Fibroblast of lung (primary cell): ENCODE results near the gene PRMT7. TPM values are rescaled to one million over a fixed set of nuclear protein-coding genes. Genes with fewer than 3 reads are reported as not detected.

Experiments used
- DNase-seq, 2 donors: peaks; one replicate each; pipeline versions ENCODE4 v3.0.0 to v3.0.0-alpha.2; 2010; ENCODE audit warnings: low read depth in 2 of 2
- H2AFZ ChIP-seq: 2 replicates; pipeline ENCODE4 v1.5.1; 2012; ENCODE audit warnings: low read length, control low read depth, inconsistent platforms
- H3K27ac ChIP-seq: 2 replicates; pipeline ENCODE4 v1.5.1; 2011; ENCODE audit warnings: low read length, control low read depth; ENCODE audit not compliant: insufficient read depth
- H3K27me3 ChIP-seq: 2 replicates; pipeline ENCODE4 v1.5.1; 2011; ENCODE audit warnings: mild to moderate bottlenecking, low read length; ENCODE audit not compliant: control insufficient read depth, insufficient read depth
- H3K36me3 ChIP-seq: 2 replicates; pipeline ENCODE4 v1.5.1; 2011; ENCODE audit warnings: low read length; ENCODE audit not compliant: control insufficient read depth, insufficient read depth
- H3K4me1 ChIP-seq: 2 replicates; pipeline ENCODE4 v1.5.1; 2011; ENCODE audit warnings: low read length; ENCODE audit not compliant: control insufficient read depth, insufficient read depth; ENCODE audit errors: extremely low read depth
- H3K4me2 ChIP-seq: 2 replicates; pipeline ENCODE4 v1.5.1; 2011; ENCODE audit warnings: low read length, control low read depth; ENCODE audit not compliant: insufficient read depth; ENCODE audit errors: extremely low read depth
- H3K4me3 ChIP-seq, 4 experiments: fragments of 200-600 bp in 1 of 4; sonication (generic) in 1 of 4; replicated peaks in 1 of 4; 2 replicates each; pipeline ENCODE4 v1.5.1; 2011 to 2016; ENCODE audit warnings: low read length in 4 of 4, low read depth in 3 of 4, mild to moderate bottlenecking in 3 of 4, control low read depth in 2 of 4, inconsistent platforms in 1 of 4, mixed read lengths in 1 of 4; ENCODE audit not compliant: insufficient read depth in 1 of 4; ENCODE audit errors: control extremely low read depth in 1 of 4
- H3K79me2 ChIP-seq: 2 replicates; pipeline ENCODE4 v1.5.1; 2012; ENCODE audit warnings: mild to moderate bottlenecking, low read length, inconsistent platforms; ENCODE audit not compliant: control insufficient read depth, insufficient read depth
- H3K9ac ChIP-seq: 2 replicates; pipeline ENCODE4 v1.5.1; 2011; ENCODE audit warnings: mild to moderate bottlenecking, low read length, control low read depth; ENCODE audit not compliant: insufficient read depth
- H3K9me3 ChIP-seq: 2 replicates; pipeline ENCODE4 v1.5.1; 2012; ENCODE audit warnings: low read depth, low read length; ENCODE audit not compliant: control insufficient read depth, insufficient read depth
- H4K20me1 ChIP-seq: 2 replicates; pipeline ENCODE4 v1.5.1; 2011; ENCODE audit warnings: low read length; ENCODE audit not compliant: control insufficient read depth, insufficient read depth; ENCODE audit errors: extremely low read depth
- EZH2 ChIP-seq: IDR thresholded peaks from 2 replicates; pipeline ENCODE4 v1.5.1; 2012; ENCODE audit warnings: low read length, control low read depth, mild to moderate bottlenecking; ENCODE audit errors: missing control alignments
- polyA plus RNA-seq, 2 donors: library from polyadenylated mRNA; depleted of rRNA in 1 of 2; stranded (reverse) in 1 of 2; unstranded in 1 of 2; fragments of >200 nt; gene quantifications; 2 replicates each; pipeline ENCODE4 v1.2.1, GENCODE V29; 2011 to 2012; ENCODE audit warnings: missing spikeins in 1 of 2
- total RNA-seq: library from RNA; depleted of rRNA; stranded (reverse); fragments of >200 nt; gene quantifications from 2 replicates; pipeline ENCODE4 v1.2.1, GENCODE V29; 2014
- TF ChIP-seq, protein P1 (sequence below), 2 donors: IDR thresholded peaks in 1 of 2; conservative IDR thresholded peaks in 1 of 2; 1 replicate in 1 of 2; 2 replicates in 1 of 2; pipeline ENCODE4 v1.5.1; 2011 to 2012; ENCODE audit warnings: low read length in 2 of 2, control low read depth in 1 of 2, inconsistent platforms in 1 of 2, low read depth in 1 of 2, mild to moderate bottlenecking in 1 of 2

PRMT7 gene
- total and polyA plus RNA-seq, 2 donors (not counting 1 experiment from before 2014, with no cell fraction given), result 24.0 to 39.3 TPM

DNA sequence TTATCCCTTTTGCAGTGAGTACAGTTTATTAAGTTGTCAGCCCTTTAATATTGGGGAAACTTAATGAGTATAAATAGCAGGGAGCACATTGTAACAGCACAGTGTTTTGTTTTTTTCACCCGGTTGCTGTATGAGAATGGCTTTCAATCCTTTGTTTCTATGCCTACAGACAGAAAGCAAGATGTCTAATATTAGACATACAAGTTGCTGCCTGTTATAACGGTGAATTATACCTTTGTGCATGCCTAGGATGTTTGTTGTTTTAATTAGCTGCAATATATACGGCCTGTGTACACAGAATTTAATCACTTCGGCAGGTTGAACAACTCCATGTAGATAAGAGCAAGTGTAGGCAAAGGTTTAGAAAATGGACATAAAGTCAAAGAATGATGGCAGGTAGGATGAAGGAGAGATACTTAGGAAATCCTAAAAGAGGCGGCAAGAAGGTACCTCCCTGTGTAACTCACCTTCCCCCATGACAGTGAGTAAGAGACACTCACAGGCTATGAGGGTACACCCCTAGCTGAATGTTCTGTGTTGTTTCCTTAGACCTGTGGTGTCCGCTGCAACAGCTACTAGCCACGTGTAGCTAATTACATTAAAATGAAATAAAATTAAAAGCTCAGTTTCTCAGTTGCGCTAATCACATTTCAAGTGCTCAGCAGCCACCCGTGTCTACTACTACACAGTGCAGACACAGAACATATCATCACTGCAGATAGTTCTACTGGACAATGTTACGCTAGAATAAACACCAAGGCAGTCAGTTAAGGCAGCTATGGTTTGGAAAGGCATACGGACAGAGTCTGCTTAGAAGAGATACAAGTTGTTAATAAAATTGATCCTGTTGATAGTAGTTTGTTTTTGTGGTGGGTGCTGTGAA lies 11.0 kb upstream of the PRMT7 start:
- no peak overlapping the region for H2AFZ ChIP-seq
- H3K27me3 ChIP-seq, result no peaks in the 10 kb centered on the region
- H3K36me3 ChIP-seq, result peaks cover 29% of the 10 kb centered on the region
- H3K9me3 ChIP-seq, result no peaks in the 10 kb centered on the region
- no peak for DNase-seq
- H3K79me2 ChIP-seq, result no peaks in the 10 kb centered on the region
- H3K4me3 ChIP-seq, result no peak overlapping the region
- TF ChIP-seq, protein P1, sequence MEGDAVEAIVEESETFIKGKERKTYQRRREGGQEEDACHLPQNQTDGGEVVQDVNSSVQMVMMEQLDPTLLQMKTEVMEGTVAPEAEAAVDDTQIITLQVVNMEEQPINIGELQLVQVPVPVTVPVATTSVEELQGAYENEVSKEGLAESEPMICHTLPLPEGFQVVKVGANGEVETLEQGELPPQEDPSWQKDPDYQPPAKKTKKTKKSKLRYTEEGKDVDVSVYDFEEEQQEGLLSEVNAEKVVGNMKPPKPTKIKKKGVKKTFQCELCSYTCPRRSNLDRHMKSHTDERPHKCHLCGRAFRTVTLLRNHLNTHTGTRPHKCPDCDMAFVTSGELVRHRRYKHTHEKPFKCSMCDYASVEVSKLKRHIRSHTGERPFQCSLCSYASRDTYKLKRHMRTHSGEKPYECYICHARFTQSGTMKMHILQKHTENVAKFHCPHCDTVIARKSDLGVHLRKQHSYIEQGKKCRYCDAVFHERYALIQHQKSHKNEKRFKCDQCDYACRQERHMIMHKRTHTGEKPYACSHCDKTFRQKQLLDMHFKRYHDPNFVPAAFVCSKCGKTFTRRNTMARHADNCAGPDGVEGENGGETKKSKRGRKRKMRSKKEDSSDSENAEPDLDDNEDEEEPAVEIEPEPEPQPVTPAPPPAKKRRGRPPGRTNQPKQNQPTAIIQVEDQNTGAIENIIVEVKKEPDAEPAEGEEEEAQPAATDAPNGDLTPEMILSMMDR (conservative IDR thresholded peaks at IDR 0.05 in 1 of 2, IDR thresholded peaks at IDR 0.05 in 1 of 2; ENCODE audit: low read depth in 1 of 2, low read length in 2 of 2), result no peak
- TF ChIP-seq EZH2, result no peak
- no peak overlapping the region for H3K9ac ChIP-seq
- peak overlapping the region; percentile 30 for H3K27ac ChIP-seq
- H4K20me1 ChIP-seq, result no peaks in the 10 kb centered on the region
- no peak overlapping the region for H3K4me2 ChIP-seq
- H3K4me1 ChIP-seq, result peaks cover 17% of the 10 kb centered on the region

DNA sequence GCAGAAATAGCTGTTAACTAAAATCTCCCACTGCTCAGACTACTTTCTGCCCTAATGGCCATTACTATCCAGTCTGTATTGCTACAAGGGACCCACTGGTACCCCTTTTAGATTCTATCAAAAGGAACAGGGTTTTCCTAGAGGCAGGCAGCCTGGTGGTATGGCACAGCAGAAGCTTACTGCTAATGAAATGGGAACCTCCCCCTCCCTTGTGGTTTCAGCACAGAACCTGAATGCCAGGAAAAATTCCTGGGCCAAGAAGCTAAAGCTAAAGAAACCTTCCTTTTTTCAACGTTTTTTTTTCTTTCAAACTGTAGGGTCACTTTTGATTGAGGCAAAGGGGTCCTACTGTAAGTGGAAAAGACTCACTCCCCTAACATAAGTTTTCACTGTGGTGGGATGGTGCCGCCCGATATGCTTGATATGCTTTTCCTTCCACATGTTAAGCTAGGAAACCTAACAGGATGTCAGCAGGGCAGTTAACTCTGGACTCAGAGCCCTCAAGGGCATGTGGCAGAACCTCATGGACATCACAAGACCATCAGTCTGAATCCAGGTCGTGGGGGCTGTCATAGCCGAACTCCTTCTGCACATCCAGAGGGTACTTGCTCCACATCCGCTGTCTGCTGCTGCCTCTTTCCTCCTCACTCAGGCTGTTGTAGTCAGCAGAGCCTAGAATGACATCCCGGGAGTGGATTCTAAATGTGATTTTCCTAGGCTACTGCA lies 9.9 kb upstream of the PRMT7 start:
- Histone ChIP-seq H3K27me3 (no peaks in the 10 kb centered on the region), H3K79me2 (no peaks in the 10 kb centered on the region), H3K4me3 (no peak overlapping the region), H2AFZ (no peak overlapping the region), H3K4me1 (peaks cover 17% of the 10 kb centered on the region), H3K4me2 (no peak overlapping the region), H3K9me3 (no peaks in the 10 kb centered on the region), H3K27ac (no peak overlapping the region), H3K9ac (no peak overlapping the region), H3K36me3 (peaks cover 27% of the 10 kb centered on the region), H4K20me1 (no peaks in the 10 kb centered on the region)
- TF ChIP-seq, protein P1 (conservative IDR thresholded peaks at IDR 0.05 in 1 of 2, IDR thresholded peaks at IDR 0.05 in 1 of 2; ENCODE audit: low read depth in 1 of 2, low read length in 2 of 2), result no peak
- no peak for TF ChIP-seq EZH2
- DNase-seq, result peak in 1 of 2 donors; percentile 43

DNA sequence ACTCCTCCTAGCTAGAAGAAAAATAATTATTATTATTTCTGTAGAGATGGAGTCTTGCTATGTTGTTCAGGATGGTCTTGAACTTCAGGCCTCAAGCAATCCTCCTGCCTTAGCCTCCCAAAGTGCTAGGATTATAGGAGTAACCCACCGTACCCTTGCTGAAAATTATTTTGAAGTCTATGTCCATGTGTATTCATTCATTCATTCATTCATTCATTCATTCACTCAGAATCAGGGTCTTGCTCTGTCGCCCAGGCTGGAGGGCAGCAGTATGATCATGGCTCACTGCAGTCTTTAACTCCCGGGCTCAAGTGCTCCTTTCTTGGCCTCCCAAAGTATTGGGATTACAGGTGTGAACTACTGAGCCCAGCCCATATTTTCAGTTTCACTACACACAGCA lies 4.2 kb upstream of the PRMT7 start:
- no peak overlapping the region for H3K27ac ChIP-seq
- no peak overlapping the region for H3K4me2 ChIP-seq
- TF ChIP-seq, protein P1 (conservative IDR thresholded peaks at IDR 0.05 in 1 of 2, IDR thresholded peaks at IDR 0.05 in 1 of 2; ENCODE audit: low read depth in 1 of 2, low read length in 2 of 2), result no peak
- no peak for TF ChIP-seq EZH2
- peaks cover 5% of the 10 kb centered on the region for H3K4me1 ChIP-seq
- no peak overlapping the region for H3K4me3 ChIP-seq
- no peak overlapping the region for H3K9ac ChIP-seq
- no peak overlapping the region for H2AFZ ChIP-seq
- no peaks in the 10 kb centered on the region for H3K9me3 ChIP-seq
- peaks cover 13% of the 10 kb centered on the region for H3K36me3 ChIP-seq
- peaks cover 29% of the 10 kb centered on the region for H3K79me2 ChIP-seq
- no peaks in the 10 kb centered on the region for H4K20me1 ChIP-seq
- DNase-seq, result no peak
- no peaks in the 10 kb centered on the region for H3K27me3 ChIP-seq
